Rectal smooth muscle tissue (tissue), 1 donor: ENCODE results near the gene SORBS1.

Source experiments
- H3K27ac ChIP-seq: one replicate; pipeline ENCODE4 v1.7.0; 2013; ENCODE audit warnings: low read depth, low read length, inconsistent platforms
- H3K27me3 ChIP-seq: one replicate; pipeline ENCODE4 v1.7.0; 2013; ENCODE audit warnings: low read length; ENCODE audit not compliant: control insufficient read depth, insufficient read depth
- H3K36me3 ChIP-seq: one replicate; pipeline ENCODE4 v1.7.0; 2013; ENCODE audit warnings: low read length; ENCODE audit not compliant: control insufficient read depth, insufficient read depth
- H3K4me1 ChIP-seq: one replicate; pipeline ENCODE4 v1.7.0; 2013; ENCODE audit warnings: low read length; ENCODE audit not compliant: control insufficient read depth, insufficient read depth
- H3K4me3 ChIP-seq: one replicate; pipeline ENCODE4 v1.7.0; 2013; ENCODE audit warnings: low read length
- H3K9ac ChIP-seq: one replicate; pipeline ENCODE4 v1.7.0; 2013; ENCODE audit warnings: low read length

The SORBS1 gene

GRCh38 chr10:95545981-95546380, 15.2 kb downstream of the SORBS1 start:
- Histone ChIP-seq H3K9ac (no peak overlapping the region), H3K4me1 (peaks cover 52% of the 10 kb centered on the region), H3K4me3 (no peak overlapping the region), H3K27me3 (no peaks in the 10 kb centered on the region), H3K27ac (peak overlapping the region; percentile 99), H3K36me3 (no peaks in the 10 kb centered on the region)

DNA sequence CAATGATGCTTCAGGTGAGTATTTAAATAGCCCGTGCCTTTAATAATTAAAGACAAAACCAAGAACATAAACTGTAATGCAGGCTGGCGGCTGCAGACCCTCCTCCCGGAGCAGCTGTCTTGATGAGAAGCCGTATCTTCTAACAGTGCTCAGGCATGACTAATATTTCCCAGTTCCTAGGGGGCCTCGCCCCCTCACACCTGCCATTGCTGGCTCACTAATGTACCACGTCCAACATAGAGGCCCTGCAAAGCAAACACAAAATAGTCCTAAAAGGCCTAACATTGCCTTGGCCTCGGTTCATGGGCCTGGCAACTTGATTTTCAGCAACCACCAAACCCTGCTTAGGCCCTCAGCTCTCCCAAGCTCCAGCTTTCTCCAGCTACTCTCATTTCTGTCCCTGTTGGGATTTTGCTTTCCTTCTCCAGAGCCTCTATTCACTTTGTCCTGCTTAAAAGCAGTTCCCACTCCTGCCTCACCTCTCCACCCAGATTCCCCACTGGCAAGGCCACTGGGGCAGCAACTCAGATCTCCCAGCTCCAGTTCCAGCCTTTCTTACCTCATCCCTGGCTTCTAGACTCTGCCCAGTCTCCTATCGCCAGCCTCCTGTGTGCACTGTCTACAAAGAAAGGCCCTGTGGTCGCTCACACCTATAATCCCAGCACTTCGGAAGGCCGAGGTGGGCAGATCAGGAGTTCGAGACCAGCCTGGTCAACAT, 16.2 kb downstream of the SORBS1 start:
- no peak overlapping the region for H3K9ac ChIP-seq
- H3K4me3 ChIP-seq: no peak overlapping the region
- H3K4me1 ChIP-seq: peaks cover 55% of the 10 kb centered on the region
- no peaks in the 10 kb centered on the region for H3K36me3 ChIP-seq
- H3K27me3 ChIP-seq: no peaks in the 10 kb centered on the region
- peak overlapping the region; percentile 99 for H3K27ac ChIP-seq

DNA sequence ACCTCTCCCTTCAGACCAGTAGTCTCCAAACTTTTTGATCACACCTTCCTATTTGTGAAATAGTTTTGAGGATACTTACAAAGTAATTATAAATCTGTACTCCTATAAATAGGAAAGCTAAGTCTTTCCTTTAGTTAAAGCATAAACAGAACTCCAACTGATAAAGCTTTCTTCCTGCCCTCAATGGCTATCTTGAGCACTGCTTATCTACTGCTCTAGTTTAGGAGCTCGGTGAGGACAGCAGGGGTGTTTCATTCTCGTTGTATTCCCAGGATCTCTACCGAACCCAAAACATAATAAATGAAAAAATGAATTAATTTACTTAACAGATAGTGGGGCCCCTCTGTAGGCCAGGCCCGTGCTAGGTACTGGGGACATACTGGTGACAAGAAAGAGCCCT, 17.7 kb downstream of the SORBS1 start:
- Histone ChIP-seq H3K9ac (no peak overlapping the region), H3K27me3 (no peaks in the 10 kb centered on the region), H3K4me1 (peaks cover 65% of the 10 kb centered on the region), H3K36me3 (no peaks in the 10 kb centered on the region), H3K4me3 (no peak overlapping the region), H3K27ac (peak overlapping the region; percentile 99)

GRCh38 chr10:95542761-95543160, 18.4 kb downstream of the SORBS1 start:
- no peaks in the 10 kb centered on the region for H3K36me3 ChIP-seq
- peaks cover 71% of the 10 kb centered on the region for H3K4me1 ChIP-seq
- no peaks in the 10 kb centered on the region for H3K27me3 ChIP-seq
- H3K27ac ChIP-seq: peak overlapping the region; percentile 99
- no peak overlapping the region for H3K9ac ChIP-seq
- H3K4me3 ChIP-seq: peak overlapping the region; percentile 3

GRCh38 chr10:95542330-95542729, 18.8 kb downstream of the SORBS1 start:
- Histone ChIP-seq H3K27ac (peak overlapping the region; percentile 99), H3K9ac (no peak overlapping the region), H3K27me3 (no peaks in the 10 kb centered on the region), H3K36me3 (no peaks in the 10 kb centered on the region), H3K4me3 (no peak overlapping the region), H3K4me1 (peaks cover 75% of the 10 kb centered on the region)

GRCh38 chr10:95540514-95541052, 20.6 kb downstream of the SORBS1 start:
- no peaks in the 10 kb centered on the region for H3K36me3 ChIP-seq
- H3K27me3 ChIP-seq: no peaks in the 10 kb centered on the region
- no peak overlapping the region for H3K4me3 ChIP-seq
- H3K4me1 ChIP-seq: peaks cover 89% of the 10 kb centered on the region
- H3K27ac ChIP-seq: peak overlapping the region; percentile 99
- H3K9ac ChIP-seq: no peak overlapping the region

DNA sequence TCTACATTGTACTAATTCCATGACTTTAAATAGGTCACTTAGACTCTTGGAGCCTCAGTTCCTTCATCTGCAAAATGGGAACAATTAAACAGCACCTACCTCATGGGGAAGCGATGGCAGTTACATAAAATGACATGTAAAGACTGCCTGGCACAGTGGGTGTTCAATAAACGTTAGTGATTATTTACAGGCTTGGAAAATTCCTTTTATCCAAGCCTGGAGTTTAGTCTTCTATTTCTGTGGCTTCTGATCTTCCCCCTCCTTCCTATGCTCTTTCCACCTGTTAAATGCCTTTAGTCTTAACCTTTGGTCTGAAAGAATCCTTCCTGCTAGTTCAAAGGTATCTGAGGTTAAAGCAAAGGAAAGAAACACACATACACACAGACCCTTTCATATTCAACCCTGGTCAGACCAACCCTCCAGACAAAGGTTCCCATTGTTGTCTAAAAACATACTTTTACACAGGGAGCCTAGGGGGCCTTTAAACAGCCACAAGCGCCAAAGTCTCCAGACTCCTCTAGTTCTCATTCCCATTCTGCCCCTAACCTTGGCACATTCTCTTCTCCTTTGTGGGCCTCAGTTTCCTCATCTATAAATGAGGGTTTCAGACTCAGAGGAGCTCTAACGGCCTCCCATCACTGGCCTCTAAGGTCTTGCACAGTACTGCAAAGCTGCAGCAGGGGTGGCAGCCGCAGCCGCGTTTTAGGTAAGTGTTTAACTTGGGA, 21.4 kb downstream of the SORBS1 start:
- Histone ChIP-seq H3K27ac (peak overlapping the region; percentile 99), H3K36me3 (no peaks in the 10 kb centered on the region), H3K4me3 (no peak overlapping the region), H3K27me3 (no peaks in the 10 kb centered on the region), H3K4me1 (peaks cover 91% of the 10 kb centered on the region), H3K9ac (no peak overlapping the region)

GRCh38 chr10:95538412-95538811, 22.8 kb downstream of the SORBS1 start:
- Histone ChIP-seq H3K27me3 (no peaks in the 10 kb centered on the region), H3K4me3 (no peak overlapping the region), H3K9ac (no peak overlapping the region), H3K27ac (peak overlapping the region; percentile 99), H3K36me3 (no peaks in the 10 kb centered on the region), H3K4me1 (peaks cover 92% of the 10 kb centered on the region)

DNA sequence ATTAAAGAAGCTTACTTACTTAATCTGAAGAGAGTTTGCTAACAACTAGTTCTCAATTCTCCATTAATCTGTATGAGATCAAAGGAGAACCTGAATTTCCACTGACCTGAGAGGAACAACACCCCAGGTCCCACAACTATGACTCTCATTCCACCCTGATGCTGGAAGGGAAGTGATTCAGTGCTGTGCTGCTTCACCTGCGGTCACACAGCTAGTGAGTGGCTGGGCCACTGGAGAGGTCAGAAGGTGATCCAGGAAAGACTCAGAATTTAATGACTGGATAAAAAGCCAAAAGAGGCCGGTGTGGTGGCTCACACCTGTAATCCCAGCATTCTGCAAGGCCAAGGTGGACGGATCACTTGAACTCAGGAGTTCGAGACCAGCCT, 23.6 kb downstream of the SORBS1 start:
- no peak overlapping the region for H3K9ac ChIP-seq
- H3K27ac ChIP-seq: peak overlapping the region; percentile 99
- H3K27me3 ChIP-seq: no peaks in the 10 kb centered on the region
- no peak overlapping the region for H3K4me3 ChIP-seq
- H3K36me3 ChIP-seq: no peaks in the 10 kb centered on the region
- H3K4me1 ChIP-seq: peaks cover 92% of the 10 kb centered on the region

DNA sequence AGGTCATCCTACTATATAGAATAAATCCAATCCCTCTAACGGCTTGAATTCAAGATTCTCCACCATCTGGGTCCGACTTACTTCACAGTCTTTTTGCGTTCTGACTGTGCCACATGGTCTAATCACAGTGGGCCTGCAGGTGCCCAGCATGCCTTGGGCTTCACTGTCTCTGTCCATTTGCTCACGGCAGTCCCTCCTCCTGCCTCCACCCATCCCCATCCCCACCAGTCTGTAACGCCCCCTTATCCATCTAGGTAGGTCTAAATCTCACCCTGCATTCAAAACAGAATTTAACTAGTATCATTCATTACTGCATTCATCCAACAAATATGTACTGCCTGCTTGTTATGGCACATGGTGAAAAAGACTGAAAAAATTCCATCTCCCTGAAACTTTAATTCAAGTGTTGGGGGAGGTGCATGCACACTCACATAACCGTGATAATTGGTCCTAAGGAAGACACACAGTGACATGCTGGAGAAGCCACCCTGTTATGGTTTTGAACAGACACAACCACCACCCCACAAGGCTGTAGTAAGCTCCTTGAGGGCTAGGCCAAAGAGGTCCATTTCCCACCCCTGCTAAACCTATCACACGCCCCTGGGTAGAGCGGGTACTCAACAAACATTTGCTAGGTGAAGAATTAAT, 24.2 kb downstream of the SORBS1 start:
- H3K9ac ChIP-seq: no peak overlapping the region
- no peaks in the 10 kb centered on the region for H3K36me3 ChIP-seq
- no peak overlapping the region for H3K4me3 ChIP-seq
- no peaks in the 10 kb centered on the region for H3K27me3 ChIP-seq
- H3K4me1 ChIP-seq: peaks cover 92% of the 10 kb centered on the region
- peak overlapping the region; percentile 99 for H3K27ac ChIP-seq

DNA sequence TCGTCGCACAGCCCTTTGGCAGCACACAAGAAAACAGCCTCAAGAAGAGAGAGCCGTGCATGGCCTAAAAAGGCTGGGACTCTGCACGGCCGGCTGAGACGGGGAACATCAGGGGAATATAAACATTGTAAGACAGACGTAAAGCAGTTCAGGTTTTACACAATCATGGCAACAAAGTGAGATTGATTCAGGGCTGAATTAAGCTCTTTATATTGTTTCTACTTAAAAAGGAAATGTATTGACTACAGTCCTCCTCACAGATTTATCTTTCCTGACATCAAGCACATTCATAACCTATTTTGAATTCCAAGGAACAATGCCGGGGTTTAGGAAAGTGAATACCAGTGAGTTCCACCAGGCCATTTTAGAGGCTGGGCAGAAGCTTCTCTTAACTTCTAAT, 25.2 kb downstream of the SORBS1 start:
- Histone ChIP-seq H3K4me3 (no peak overlapping the region), H3K36me3 (no peaks in the 10 kb centered on the region), H3K27ac (peak overlapping the region; percentile 99), H3K27me3 (no peaks in the 10 kb centered on the region), H3K9ac (no peak overlapping the region), H3K4me1 (peaks cover 92% of the 10 kb centered on the region)

- Histone ChIP-seq H3K4me3 (no peak overlapping the region), H3K4me1 (peaks cover 92% of the 10 kb centered on the region), H3K9ac (no peak overlapping the region), H3K36me3 (no peaks in the 10 kb centered on the region), H3K27me3 (no peaks in the 10 kb centered on the region), H3K27ac (peak overlapping the region; percentile 99)
These were observed 25.6 kb downstream of the SORBS1 start for GRCh38 chr10:95535526-95535925.
